SJSA1 (cell line): ENCODE data around the gene ARMC12. TPM values are rescaled to one million over a fixed set of nuclear protein-coding genes. Genes with fewer than 3 reads are reported as not detected.

Source experiments
- total RNA-seq: library from RNA; depleted of rRNA; stranded (reverse); fragments of >200 nt; shearing (Covaris generic); gene quantifications from 2 replicates; pipeline ENCODE4 v1.2.3, GENCODE V29; 2014; rRNA removed

The ARMC12 gene
- total RNA-seq, 1 experiment from 2014 or later, result not detected

Other genes with a start within 250 kb of the ARMC12 start
- 14.5 and 24.4 TPM in 2 replicates for gene TEAD3, start 240.0 kb upstream of the ARMC12 start, total RNA-seq
- gene TULP1, start 224.1 kb upstream of the ARMC12 start, total RNA-seq, result not detected in 2 replicates
- gene FKBP5, start 48.1 kb upstream of the ARMC12 start, total RNA-seq, result 0.29 and 0.50 TPM in 2 replicates
- gene CLPSL2, start 39.6 kb downstream of the ARMC12 start, total RNA-seq, result not detected in 2 replicates
- gene CLPSL1, start 44.0 kb downstream of the ARMC12 start, total RNA-seq, result not detected in 2 replicates
- gene CLPS, start 60.3 kb downstream of the ARMC12 start, total RNA-seq, result not detected in 2 replicates
- not detected in 2 replicates for gene LHFPL5, start 68.3 kb downstream of the ARMC12 start, total RNA-seq
- gene SRPK1, start 184.1 kb downstream of the ARMC12 start, total RNA-seq, result 36.3 and 46.9 TPM in 2 replicates